Motor neuron (in vitro differentiated cells): ENCODE results near the gene TRABD. TPM values are rescaled to one million over a fixed set of nuclear protein-coding genes. Genes with fewer than 3 reads are reported as not detected.
A peak's percentile ranks its signal among the peaks of the same experiment; 100 is the strongest.

Experiments used
- ATAC-seq, 8 experiments: fragments of 200-7000 bp; cut with Tn5 transposase; replicated peaks in 6 of 8; 2 replicates each; pipeline ENCODE4 v1.8.0; 2021; ENCODE audit warnings: mild to moderate bottlenecking in 8 of 8, moderate library complexity in 8 of 8
- H3K27ac ChIP-seq, 2 donors: fragments of 250-450 bp; sonication (Bioruptor Pico); 2 replicates each; pipeline ENCODE4 v1.9.0; 2021; ENCODE audit warnings: antibody characterized with exemption in 2 of 2, mild to moderate bottlenecking in 2 of 2, moderate library complexity in 1 of 2
- H3K4me1 ChIP-seq, 2 donors: fragments of 250-450 bp; sonication (Bioruptor Pico); replicated peaks in 1 of 2; 2 replicates each; pipeline ENCODE4 v1.6.1; 2021; ENCODE audit warnings: antibody characterized with exemption in 2 of 2, mild to moderate bottlenecking in 2 of 2, moderate library complexity in 1 of 2
- H3K4me3 ChIP-seq, 5 donors: fragments of 250-450 bp; sonication (Bioruptor Pico); 2 replicates each; pipeline ENCODE4 v1.9.0; 2021; ENCODE audit warnings: antibody characterized with exemption in 5 of 5, mild to moderate bottlenecking in 5 of 5, moderate library complexity in 4 of 5
- WGBS, 10 experiments: fragments of 450-650 bp; shearing (Covaris generic); methylation state at CpG; one replicate each; pipeline ENCODE4 v1.0.0; 2022; 5-methylcytosine and 5-hydroxymethylcytosine counted together
- in situ Hi-C, 9 experiments: fragments of 400-800 bp; cut with MboI; loops; one replicate each; pipeline ENCODE4 v1.15.0; 2021; ENCODE audit warnings: low sequenced_read_pairs in 9 of 9, low pct_unique_long_range_greater_than_20kb in 2 of 9; ENCODE audit not compliant: unreplicated experiment in 9 of 9
- total RNA-seq, 8 experiments: library from RNA; unstranded; fragments of 300-600 nt; gene quantifications; 2 replicates each; pipeline versions ENCODE4 v1.2.3 to v1.2.4, GENCODE V29; 2022

Gene TRABD
- total RNA-seq, 8 experiments from 2014 or later: 8.2 to 37.4 (median 12.5) TPM

GRCh38 chr22:50178871-50179869, 6.5 kb upstream of the TRABD start:
- no peak overlapping the region for H3K4me3 ChIP-seq
- H3K4me1 ChIP-seq: peaks cover 0 to 8% of the 10 kb centered on the region in 2 donors
- 33 to 100% (median 83%) methylated on average over 3 to 14 of the region's 64 CpGs; no CpG with 5 or more reads in 6 of the 10 experiments for WGBS, 10 experiments
- in situ Hi-C loops: loop anchor here in 2 of 9 experiments (25.0 kb wide), 1 partner anchor 242 kb away; no protein-coding TSS in a partner anchor
- no peak for ATAC-seq
- H3K27ac ChIP-seq: no peak overlapping the region

- H3K27ac ChIP-seq: no peak overlapping the region
- no peak for ATAC-seq
- WGBS, 10 experiments: 53 to 100% (median 87%) methylated on average over 2 to 12 of the region's 39 CpGs; no CpG with 5 or more reads in 3 of the 10 experiments
- in situ Hi-C loops: loop anchor here in 2 of 9 experiments (25.0 kb wide), 1 partner anchor 243 kb away; no protein-coding TSS in a partner anchor
- H3K4me1 ChIP-seq: peaks cover 0 to 11% of the 10 kb centered on the region in 2 donors
- H3K4me3 ChIP-seq: no peak overlapping the region
Observed at GRCh38 chr22:50179937-50180726, 5.6 kb upstream of the TRABD start.

GRCh38 chr22:50180727-50181521, 4.8 kb upstream of the TRABD start:
- in situ Hi-C loops: loop anchor here in 2 of 9 experiments (25.0 kb wide), 1 partner anchor 244 kb away; no protein-coding TSS in a partner anchor
- 80 to 94% (median 88%) methylated on average over 1 to 16 of the region's 27 CpGs; no CpG with 5 or more reads in 4 of the 10 experiments for WGBS, 10 experiments

GRCh38 chr22:50182176-50183081, 3.3 kb upstream of the TRABD start:
- WGBS, 10 experiments: 78 to 94% (median 87%) methylated on average over 4 to 6 of the region's 31 CpGs; no CpG with 5 or more reads in 7 of the 10 experiments
- Histone ChIP-seq H3K4me1 (peaks cover 7 to 16% of the 10 kb centered on the region in 2 donors), H3K27ac (no peak overlapping the region), H3K4me3 (no peak overlapping the region)
- in situ Hi-C loops: loop anchor here in 2 of 9 experiments (25.0 kb wide), 1 partner anchor 245 kb away; no protein-coding TSS in a partner anchor
- no peak for ATAC-seq

More at GRCh38 chr22:50180727-50181521, 4.8 kb upstream of the TRABD start:
- Histone ChIP-seq H3K4me1 (peaks cover 0 to 14% of the 10 kb centered on the region in 2 donors), H3K4me3 (no peak overlapping the region), H3K27ac (no peak overlapping the region)
- no peak for ATAC-seq

- Histone ChIP-seq H3K27ac (no peak overlapping the region), H3K4me3 (no peak overlapping the region), H3K4me1 (peaks cover 7 to 16% of the 10 kb centered on the region in 2 donors)
- WGBS, 10 experiments: 96% methylated on average over 4 of the region's 19 CpGs; no CpG with 5 or more reads in 9 of the 10 experiments
- no peak for ATAC-seq
- in situ Hi-C loops: loop anchor here in 2 of 9 experiments (25.0 kb wide), 1 partner anchor 246 kb away; no protein-coding TSS in a partner anchor
Observed at GRCh38 chr22:50183141-50183971, 2.4 kb upstream of the TRABD start.

- peak in 3 of 8 experiments; percentile 3 to 11 (median 3) for ATAC-seq
- no peak overlapping the region for H3K27ac ChIP-seq
- H3K4me3 ChIP-seq: no peak overlapping the region
- H3K4me1 ChIP-seq: peaks cover 7 to 16% of the 10 kb centered on the region in 2 donors
- WGBS, 10 experiments: 24 to 73% (median 42%) methylated on average over 3 to 7 of the region's 32 CpGs; no CpG with 5 or more reads in 6 of the 10 experiments
- in situ Hi-C loops: loop anchor here in 2 of 9 experiments (25.0 kb wide), 1 partner anchor 247 kb away; no protein-coding TSS in a partner anchor
Observed at GRCh38 chr22:50184004-50184901, 1.5 kb upstream of the TRABD start.

GRCh38 chr22:50184902-50185374, 775 bp upstream of the TRABD start:
- 70 to 80% methylated on average over 1 to 2 of the region's 63 CpGs; no CpG with 5 or more reads in 8 of the 10 experiments for WGBS, 10 experiments
- ATAC-seq: no peak
- H3K4me1 ChIP-seq: peaks cover 7 to 18% of the 10 kb centered on the region in 2 donors
- H3K27ac ChIP-seq: no peak overlapping the region
- in situ Hi-C loops: loop anchor here in 2 of 9 experiments (25.0 kb wide), 1 partner anchor 248 kb away; no protein-coding TSS in a partner anchor
- H3K4me3 ChIP-seq: peak overlapping the region; percentile 39 to 50 (median 45)

GRCh38 chr22:50186181-50186714, 535 bp downstream of the TRABD start:
- in situ Hi-C loops: loop anchor here in 2 of 9 experiments (25.0 kb wide), 1 partner anchor 249 kb away; no protein-coding TSS in a partner anchor
- ATAC-seq: peak in 5 of 8 experiments; percentile 1 to 8 (median 4)
- H3K27ac ChIP-seq: no peak overlapping the region
- peak overlapping the region; percentile 39 to 50 (median 45) for H3K4me3 ChIP-seq
- peaks cover 12 to 31% of the 10 kb centered on the region in 2 donors for H3K4me1 ChIP-seq
- WGBS, 10 experiments: 0% methylated on average over 2 of the region's 47 CpGs; no CpG with 5 or more reads in 9 of the 10 experiments

GRCh38 chr22:50186761-50187523, 1.2 kb downstream of the TRABD start:
- WGBS, 10 experiments: 0 to 100% (median 29%) methylated on average over 1 to 7 of the region's 26 CpGs; no CpG with 5 or more reads in 6 of the 10 experiments
- Histone ChIP-seq H3K4me3 (peak overlapping the region; percentile 39 to 50 (median 45)), H3K27ac (no peak overlapping the region), H3K4me1 (peaks cover 12 to 33% of the 10 kb centered on the region in 2 donors)
- peak in 1 of 8 experiments; percentile 11 for ATAC-seq
- in situ Hi-C loops: loop anchor here in 2 of 9 experiments (25.0 kb wide), 1 partner anchor 250 kb away; no protein-coding TSS in a partner anchor
